GM19324 (cell line): Measurements from ENCODE around the gene SLC24A4.
A peak's percentile ranks its signal among the peaks of the same experiment; 100 is the strongest.
"Not testable (repeated sequence)": the region's sequence is repeated elsewhere in the genome, so short reads cannot be mapped to it uniquely, and the experiment has no call there.

Source experiments
- ATAC-seq: cut with Tn5 transposase; IDR thresholded peaks from one replicate; pipeline ENCODE4 v1.9.1; 2021; ENCODE audit warnings: mild to moderate bottlenecking, moderate library complexity; ENCODE audit not compliant: unreplicated experiment, low FRiP score

SLC24A4 gene

GRCh38 chr14:92534932-92535643 lies 212.1 kb downstream of the SLC24A4 start:
- no peak for ATAC-seq

- ATAC-seq, result not testable (repeated sequence)
Measured at GRCh38 chr14:92536231-92536630, 213.3 kb downstream of the SLC24A4 start.

GRCh38 chr14:92538412-92538985 lies 215.5 kb downstream of the SLC24A4 start:
- peak; percentile 69 for ATAC-seq

DNA sequence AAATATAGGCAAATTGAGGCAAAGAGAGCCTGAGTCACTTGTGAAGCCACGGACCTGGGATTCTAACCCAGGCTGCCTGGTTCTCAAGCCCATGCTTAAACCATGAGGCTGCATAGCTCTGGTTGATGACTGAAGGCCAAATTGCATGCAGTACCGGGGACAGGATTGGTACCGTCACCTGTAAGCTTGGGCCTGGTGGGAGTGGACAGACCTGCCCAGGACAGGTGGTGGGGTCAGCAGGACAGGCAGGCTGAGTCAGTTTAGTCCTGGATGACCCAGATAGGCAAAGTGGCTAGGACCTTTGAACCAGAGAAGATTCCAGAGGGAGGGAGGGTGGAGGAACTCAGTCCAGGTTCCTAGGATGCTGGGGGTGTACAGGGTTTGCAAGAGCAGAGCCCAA lies 216.5 kb downstream of the SLC24A4 start:
- ATAC-seq, result no peak

DNA sequence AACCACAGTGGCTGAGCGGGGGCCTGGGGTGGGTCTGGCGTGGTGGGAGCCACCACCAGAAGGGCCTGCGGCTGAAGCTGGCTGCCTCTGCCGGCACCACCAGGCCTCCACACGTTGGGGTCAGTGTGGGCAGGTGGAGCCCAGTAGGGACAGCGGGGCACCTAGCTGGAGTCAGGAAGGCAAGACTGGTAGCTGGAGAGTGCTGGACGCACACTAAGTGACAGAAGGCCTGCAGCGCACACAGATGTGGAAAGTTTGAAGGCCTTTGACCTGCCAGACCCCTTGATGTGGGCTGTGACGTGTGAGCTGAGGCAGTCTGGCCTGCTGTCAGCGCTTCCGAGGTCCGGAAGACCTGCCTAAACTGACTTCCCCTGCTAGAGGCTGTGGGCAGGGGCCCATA lies 216.9 kb downstream of the SLC24A4 start:
- ATAC-seq, result no peak

GRCh38 chr14:92540472-92541048 lies 217.6 kb downstream of the SLC24A4 start:
- no peak for ATAC-seq

- ATAC-seq, result no peak
Measured at GRCh38 chr14:92542766-92543554, 220.0 kb downstream of the SLC24A4 start.

GRCh38 chr14:92544051-92544720 lies 221.2 kb downstream of the SLC24A4 start:
- no peak for ATAC-seq

GRCh38 chr14:92546347-92547053 lies 223.5 kb downstream of the SLC24A4 start:
- no peak for ATAC-seq

DNA sequence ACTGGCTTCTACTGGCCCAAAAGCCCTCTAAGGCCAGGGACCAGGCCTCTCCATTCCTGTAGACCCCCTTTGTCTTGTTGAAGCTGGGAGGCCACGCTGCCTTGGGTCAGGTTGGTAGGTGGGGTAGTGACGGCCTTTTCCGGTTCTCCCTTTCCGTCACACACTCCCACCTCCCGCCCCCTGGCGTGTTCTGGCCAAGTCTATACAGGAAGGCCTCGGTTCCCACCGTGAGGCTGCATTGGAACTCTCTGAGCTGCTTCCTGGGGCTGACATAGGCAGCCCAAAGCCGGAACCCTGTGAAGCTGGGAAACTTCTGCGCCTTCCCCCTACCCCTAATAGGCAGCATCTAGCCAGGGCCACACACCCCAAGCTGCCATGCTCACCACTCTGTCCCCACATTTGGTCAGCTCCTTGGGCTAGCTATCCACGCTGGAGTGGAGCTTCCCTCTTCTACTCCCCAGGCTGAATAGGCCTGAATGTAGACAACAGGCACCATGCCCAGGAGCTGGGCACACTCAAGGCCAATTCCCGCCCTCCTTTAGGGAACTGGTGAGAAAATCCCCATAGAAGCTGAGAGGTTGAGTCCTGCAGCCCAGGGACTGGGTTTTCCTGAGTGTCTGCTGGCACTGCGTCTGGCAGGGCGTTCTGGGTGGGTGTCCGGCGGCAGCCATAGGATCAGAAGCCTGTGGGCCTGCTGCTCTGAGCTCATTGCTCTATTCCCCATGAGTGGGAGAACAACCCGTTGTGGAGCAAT lies 226.3 kb downstream of the SLC24A4 start:
- no peak for ATAC-seq

DNA sequence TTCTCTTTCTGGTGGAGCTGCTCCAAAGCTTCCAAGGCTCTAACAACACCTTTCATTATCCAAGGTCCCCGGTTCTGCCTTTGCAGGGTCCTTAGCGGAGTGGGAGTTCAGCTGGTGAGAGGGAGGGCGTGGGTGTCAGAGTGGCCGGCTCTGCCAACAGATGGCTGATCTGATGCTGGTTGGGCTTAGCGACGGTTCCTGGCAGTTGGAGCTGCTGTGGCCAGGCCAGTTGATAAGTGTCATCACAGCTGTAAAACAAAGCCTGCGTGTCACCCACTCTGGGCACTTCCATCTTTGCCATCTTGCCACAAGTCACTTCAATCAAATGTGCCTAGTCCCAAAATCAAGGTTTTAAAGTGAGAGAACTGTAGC lies 226.9 kb downstream of the SLC24A4 start:
- no peak for ATAC-seq
